GM12878 (cell line): ENCODE results near the gene ANKRD33. TPM values are rescaled to one million over a fixed set of nuclear protein-coding genes. Genes with fewer than 3 reads are reported as not detected.

Source experiments
- ATAC-seq: fragments of 200-7000 bp; cut with Tn5 transposase; 3 replicates; pipeline ENCODE4 v1.9.1; 2020; ENCODE audit warnings: mild to moderate bottlenecking, moderate library complexity
- BruUV-seq: library from RNA; stranded (reverse); fragments of 400-500 nt; replicated peaks from 2 replicates; lab custom pipeline; 2021; lab: Mats Ljungman, UMichigan
- CTCF ChIA-PET: fragments of 300-600 bp; sonication (Branson Sonifier 250); formaldehyde crosslinking; extraction: SDS; loops from one replicate; lab custom pipeline; 2021; ENCODE audit warnings: inconsistent platforms; lab: Yijun Ruan, JAX
- POLR2A ChIA-PET: fragments of 350-600 bp; formaldehyde crosslinking; extraction: SDS; loops from one replicate; lab custom pipeline; 2021; ENCODE audit warnings: inconsistent platforms; lab: Charles Lee
- RAD21 ChIA-PET: fragments of 300-600 bp; sonication (Branson Sonifier 250); formaldehyde crosslinking; loops from one replicate; lab custom pipeline; 2023; ENCODE audit warnings: antibody characterized with exemption; ENCODE audit not compliant: unreplicated experiment; lab: Charles Lee
- SMC1A ChIA-PET: fragments of 300-600 bp; sonication (Branson Sonifier 250); formaldehyde crosslinking; loops from one replicate; lab custom pipeline; 2023; ENCODE audit not compliant: unreplicated experiment, uncharacterized antibody; lab: Charles Lee
- DNase-seq: peaks from one replicate; pipeline ENCODE4 v3.0.0-alpha.2; 2011; ENCODE audit warnings: low read depth, low spot score
- FAIRE-seq: peaks from 3 replicates; lab custom pipeline; 2011; peaks lifted over from hg19 to GRCh38; lab: Jason Lieb, UNC
- H2AFZ ChIP-seq: 2 replicates; pipeline ENCODE4 v1.6.0; 2011; ENCODE audit warnings: low read depth, low read length, control low read depth; ENCODE audit not compliant: control insufficient read depth
- H3K27ac ChIP-seq: 2 replicates; pipeline ENCODE4 v1.5.1; 2011; ENCODE audit warnings: control low read depth; ENCODE audit not compliant: control insufficient read depth, insufficient read depth
- H3K27me3 ChIP-seq, 2 experiments: replicated peaks in 1 of 2; 2 replicates each; pipeline versions ENCODE4 v1.6.0 to v1.6.1; 2011; ENCODE audit warnings: low read length in 1 of 2; ENCODE audit not compliant: control insufficient read depth in 2 of 2, insufficient read depth in 2 of 2
- H3K36me3 ChIP-seq, 2 experiments: 2 replicates each; pipeline ENCODE4 v1.5.1; 2011; ENCODE audit warnings: low read length in 1 of 2; ENCODE audit not compliant: control insufficient read depth in 2 of 2, insufficient read depth in 2 of 2
- H3K4me1 ChIP-seq: 2 replicates; pipeline ENCODE4 v1.6.1; 2011; ENCODE audit warnings: mild to moderate bottlenecking, low read length, moderate library complexity, mixed read lengths; ENCODE audit not compliant: control insufficient read depth, insufficient read depth
- H3K4me2 ChIP-seq: 2 replicates; pipeline ENCODE4 v1.6.0; 2011; ENCODE audit warnings: control low read depth; ENCODE audit not compliant: control insufficient read depth, insufficient read depth
- H3K4me3 ChIP-seq: fragments of 200-600 bp; sonication (generic); 2 replicates; pipeline ENCODE4 v1.5.1; 2016
- H3K79me2 ChIP-seq: 2 replicates; pipeline ENCODE4 v1.6.0; 2011; ENCODE audit warnings: low read length; ENCODE audit not compliant: control insufficient read depth, insufficient read depth
- H3K9ac ChIP-seq: 2 replicates; pipeline ENCODE4 v1.8.0; 2011; ENCODE audit warnings: low read length, control low read depth, mixed read lengths; ENCODE audit not compliant: control insufficient read depth, insufficient read depth
- H3K9me3 ChIP-seq: replicated peaks from 3 replicates; pipeline ENCODE4 v1.5.1; 2011; ENCODE audit warnings: mild to moderate bottlenecking, low read length; ENCODE audit not compliant: control insufficient read depth, insufficient read depth
- H4K20me1 ChIP-seq: 2 replicates; pipeline ENCODE4 v1.6.0; 2011; ENCODE audit not compliant: control insufficient read depth, insufficient read depth
- ASH2L ChIP-seq: fragments of 300-600, 200-600 bp; sonication (generic); IDR thresholded peaks from 2 replicates; pipeline ENCODE4 v1.6.1; 2017; ENCODE audit warnings: low read depth, mild to moderate bottlenecking, borderline replicate concordance
- ATF3 ChIP-seq: IDR thresholded peaks from 2 replicates; pipeline ENCODE4 v1.6.1; 2011; ENCODE audit warnings: low read depth, mild to moderate bottlenecking, low read length, moderate library complexity, borderline replicate concordance; ENCODE audit errors: extremely low read depth
- HDAC2 ChIP-seq: fragments of 200-600 bp; sonication (generic); IDR thresholded peaks from 2 replicates; pipeline ENCODE4 v1.6.1; 2017
- NFIC ChIP-seq: IDR thresholded peaks from 2 replicates; pipeline ENCODE4 v1.6.1; 2012; ENCODE audit warnings: low read depth, mild to moderate bottlenecking, inconsistent platforms, low read length, moderate library complexity
- PBX3 ChIP-seq: IDR thresholded peaks from 2 replicates; pipeline ENCODE4 v1.6.1; 2011; ENCODE audit warnings: mild to moderate bottlenecking, low read depth, low read length, moderate library complexity; ENCODE audit not compliant: insufficient replicate concordance
- SPI1 ChIP-seq: IDR thresholded peaks from 2 replicates; pipeline ENCODE4 v1.6.1; 2011; ENCODE audit warnings: low read depth, mild to moderate bottlenecking, low read length, moderate library complexity, borderline replicate concordance; ENCODE audit not compliant: insufficient read depth
- ZNF622 ChIP-seq: fragments of 450-650 bp; IDR thresholded peaks from 2 replicates; pipeline ENCODE4 v1.6.1; 2017; ENCODE audit warnings: mild to moderate bottlenecking, inconsistent platforms
- WGBS: methylation state at CpG from one replicate; pipeline ENCODE4 v1.1.6; 2016; ENCODE audit warnings: low lambda C conversion rate; ENCODE audit not compliant: insufficient replicate concordance, insufficient coverage; ENCODE audit errors: missing lambda C conversion rate; 5-methylcytosine and 5-hydroxymethylcytosine counted together
- in situ Hi-C: fragments of 300-500 bp; cut with MboI; formaldehyde crosslinking; loops from 9 replicates; pipeline ENCODE4 v1.14.3; 2018; ENCODE audit warnings: mixed read lengths
- intact Hi-C: fragments of 100-400 bp; cut with micrococcal nuclease; formaldehyde crosslinking; loops from one replicate; pipeline ENCODE4 v1.14.2; 2022; ENCODE audit not compliant: unreplicated experiment
- polyA plus RNA-seq, 11 experiments: library from polyadenylated mRNA; depleted of rRNA in 4 of 11; unstranded in 6 of 11; stranded (reverse) in 5 of 11; fragments of >200 nt; fragmentation: Nextera tagmentation in 4 of 11; fragmentation: Illumina TruSeq in 1 of 11; extraction: Ambion mirVana in 4 of 11; extraction: Trizol in 1 of 11; gene quantifications; 1 replicate in 1 of 11; 2 replicates in 10 of 11; pipeline versions ENCODE4 v1.2.1 to v1.2.3, GENCODE V29; 2011 to 2016; ENCODE audit warnings: inconsistent platforms in 2 of 11, missing spikeins in 2 of 11, low read depth in 1 of 11
- total RNA-seq, 4 experiments: library from RNA; depleted of rRNA in 3 of 4; stranded (reverse); fragments of >200 nt in 3 of 4; fragmentation: Illumina TruSeq in 1 of 4; extraction: Trizol in 1 of 4; gene quantifications; 2 replicates each; pipeline versions ENCODE4 v1.2.1 to v1.2.3, GENCODE V29; 2013 to 2021

The ANKRD33 gene
- total and polyA plus RNA-seq, 10 of the 15 experiments (the other 5 are each of a cell fraction or from before 2014, with no cell fraction given): not detected

GRCh38 chr12:51874000-51874399, 13.9 kb upstream of the ANKRD33 start:
- RAD21 ChIA-PET: no interaction called here
- H2AFZ ChIP-seq: no peak overlapping the region
- no peaks in the 10 kb centered on the region for H3K79me2 ChIP-seq
- H3K9ac ChIP-seq: no peak overlapping the region
- no peaks in the 10 kb centered on the region for H3K4me1 ChIP-seq
- no peak overlapping the region for H3K4me3 ChIP-seq
- intact Hi-C loops (loop anchor here (10.0 kb wide), 1 partner anchor 339 kb away; no protein-coding TSS in a partner anchor), in situ Hi-C loops (loop anchor here (10.0 kb wide), 1 partner anchor 449 kb away; the partner anchor contains the start of gene SLC4A8)
- H3K27ac ChIP-seq: no peak overlapping the region
- H3K36me3 ChIP-seq: no peaks in the 10 kb centered on the region
- FAIRE-seq (no peak), DNase-seq (no peak), ATAC-seq (no peak)
- TF ChIP-seq NFIC: no peak
- H3K4me2 ChIP-seq: no peak overlapping the region
- CTCF ChIA-PET: interaction anchor here (0.8 to 1.9 kb wide), 3 partner anchors 73 to 453 kb away, joined by 3 to 5 read pairs (median 3); no protein-coding TSS in a partner anchor
- BruUV-seq: no TSS peak
- no peaks in the 10 kb centered on the region for H4K20me1 ChIP-seq
- POLR2A ChIA-PET: no interaction called here
- SMC1A ChIA-PET: no interaction called here
- WGBS: 45% methylated on average over 8 of the region's 8 CpGs
- no peaks in the 10 kb centered on the region for H3K9me3 ChIP-seq
- peaks cover 3 to 4% of the 10 kb centered on the region in 2 experiments; a peak in 3 of 4 replicates for H3K27me3 ChIP-seq

GRCh38 chr12:51874486-51874885, 13.4 kb upstream of the ANKRD33 start:
- no peak overlapping the region for H3K27ac ChIP-seq
- H2AFZ ChIP-seq: no peak overlapping the region
- intact Hi-C loops (loop anchor here (10.0 kb wide), 1 partner anchor 340 kb away; no protein-coding TSS in a partner anchor), in situ Hi-C loops (loop anchor here (10.0 kb wide), 1 partner anchor 450 kb away; the partner anchor contains the start of gene SLC4A8)
- ChIA-PET CTCF (interaction anchor here (0.6 to 2.2 kb wide), 8 partner anchors 12 to 475 kb away, joined by 3 to 14 read pairs (median 4); no protein-coding TSS in a partner anchor), RAD21 (interaction anchor here (0.6 kb wide), 1 partner anchor 11 kb away, joined by 3 read pairs; no protein-coding TSS in a partner anchor), SMC1A (interaction anchor here (1.3 kb wide), 1 partner anchor 453 kb away, joined by 4 read pairs; no protein-coding TSS in a partner anchor), POLR2A (no interaction called here)
- H3K4me2 ChIP-seq: no peak overlapping the region
- no peaks in the 10 kb centered on the region for H3K4me1 ChIP-seq
- no peak for ATAC-seq
- H3K79me2 ChIP-seq: no peaks in the 10 kb centered on the region
- H3K9me3 ChIP-seq: no peaks in the 10 kb centered on the region
- BruUV-seq: no TSS peak
- FAIRE-seq: no peak
- H3K4me3 ChIP-seq: no peak overlapping the region
- TF ChIP-seq PBX3 (no peak), ATF3 (no peak), ASH2L (no peak), SPI1 (no peak), HDAC2 (no peak), ZNF622 (no peak)
- no peaks in the 10 kb centered on the region for H4K20me1 ChIP-seq
- DNase-seq: no peak
- WGBS: 56% methylated on average over 4 of the region's 4 CpGs
- H3K27me3 ChIP-seq: peaks cover 0 to 3% of the 10 kb centered on the region in 2 experiments; a peak in 3 of 4 replicates
- no peak overlapping the region for H3K9ac ChIP-seq
- H3K36me3 ChIP-seq: no peaks in the 10 kb centered on the region
